ENCODE measurements around the gene RASSF8.
A peak's percentile ranks its signal among the peaks of the same experiment; 100 is the strongest.

The RASSF8 gene

GRCh38 chr12:25993901-25994651 is 35.6 kb downstream of the RASSF8 start:
- DNase-seq (ENCODE audit: low spot score) = no peak

GRCh38 chr12:25994901-25995625 is 36.6 kb downstream of the RASSF8 start:
- DNase-seq (ENCODE audit: low spot score) = no peak

GRCh38 chr12:25995906-25996305 is 37.4 kb downstream of the RASSF8 start:
- no peak for DNase-seq (ENCODE audit: low spot score)

- DNase-seq (ENCODE audit: low spot score) = no peak
Observed at GRCh38 chr12:25996677-25997076, 38.2 kb downstream of the RASSF8 start.

- DNase-seq (ENCODE audit: low spot score) = peak; percentile 45
Observed at GRCh38 chr12:25997201-25997963, 38.9 kb downstream of the RASSF8 start.

- no peak for DNase-seq (ENCODE audit: low spot score)
Observed at GRCh38 chr12:26000898-26001297, 42.4 kb downstream of the RASSF8 start.

- no peak for DNase-seq (ENCODE audit: low spot score)
Observed at GRCh38 chr12:26001530-26001929, 43.0 kb downstream of the RASSF8 start.

- no peak for DNase-seq (ENCODE audit: low spot score)
Observed at GRCh38 chr12:26003065-26003464, 44.6 kb downstream of the RASSF8 start.

- no peak for DNase-seq (ENCODE audit: low spot score)
Observed at GRCh38 chr12:26007566-26007965, 49.1 kb downstream of the RASSF8 start.

- no peak for DNase-seq (ENCODE audit: low spot score)
Observed at GRCh38 chr12:26009593-26009992, 51.1 kb downstream of the RASSF8 start.

- DNase-seq (ENCODE audit: low spot score) = no peak
Observed at GRCh38 chr12:26010293-26010821, 51.9 kb downstream of the RASSF8 start.

- DNase-seq (ENCODE audit: low spot score) = no peak
Observed at GRCh38 chr12:26011099-26011498, 52.6 kb downstream of the RASSF8 start.

- no peak for DNase-seq (ENCODE audit: low spot score)
Observed at GRCh38 chr12:26014085-26014484, 55.6 kb downstream of the RASSF8 start.

- DNase-seq (ENCODE audit: low spot score) = no peak
Observed at GRCh38 chr12:26016516-26016915, 58.0 kb downstream of the RASSF8 start.

GRCh38 chr12:26017484-26018211 is 59.2 kb downstream of the RASSF8 start:
- peak; percentile 40 for DNase-seq (ENCODE audit: low spot score)

- no peak for DNase-seq (ENCODE audit: low spot score)
Observed at GRCh38 chr12:26018926-26019325, 60.4 kb downstream of the RASSF8 start.

GRCh38 chr12:26021534-26021933 is 63.1 kb downstream of the RASSF8 start:
- no peak for DNase-seq (ENCODE audit: low spot score)

GRCh38 chr12:26022043-26022442 is 63.6 kb downstream of the RASSF8 start:
- no peak for DNase-seq (ENCODE audit: low spot score)

GRCh38 chr12:26026713-26027112 is 68.2 kb downstream of the RASSF8 start:
- no peak for DNase-seq (ENCODE audit: low spot score)

GRCh38 chr12:26027401-26027800 is 68.9 kb downstream of the RASSF8 start:
- no peak for DNase-seq (ENCODE audit: low spot score)

GRCh38 chr12:26028953-26029735 is 70.7 kb downstream of the RASSF8 start:
- DNase-seq (ENCODE audit: low spot score) = peak; percentile 65
